ENCODE data around the gene CMIP.
"Not testable (repeated sequence)": the region's sequence is repeated elsewhere in the genome, so short reads cannot be mapped to it uniquely, and the experiment has no call there.

- not testable (repeated sequence) for TF ChIP-seq CTCF, POLR2A (IDR thresholded peaks at IDR 0.05)
These were observed 132.7 kb downstream of the CMIP start for GRCh38 chr16:81577272-81577671.

Data from sigmoid colon (tissue), 3 donors.